HG03571 (cell line): ENCODE data around the gene B3GNT9.

ENCODE experiments used
- ATAC-seq: cut with Tn5 transposase; IDR thresholded peaks from one replicate; pipeline ENCODE4 v1.9.1; 2021; ENCODE audit not compliant: unreplicated experiment

B3GNT9 gene

GRCh38 chr16:67169011-67169451 lies 18.2 kb upstream of the B3GNT9 start:
- no peak for ATAC-seq

- ATAC-seq = no peak
Measured at GRCh38 chr16:67167588-67167987, 16.8 kb upstream of the B3GNT9 start.

DNA sequence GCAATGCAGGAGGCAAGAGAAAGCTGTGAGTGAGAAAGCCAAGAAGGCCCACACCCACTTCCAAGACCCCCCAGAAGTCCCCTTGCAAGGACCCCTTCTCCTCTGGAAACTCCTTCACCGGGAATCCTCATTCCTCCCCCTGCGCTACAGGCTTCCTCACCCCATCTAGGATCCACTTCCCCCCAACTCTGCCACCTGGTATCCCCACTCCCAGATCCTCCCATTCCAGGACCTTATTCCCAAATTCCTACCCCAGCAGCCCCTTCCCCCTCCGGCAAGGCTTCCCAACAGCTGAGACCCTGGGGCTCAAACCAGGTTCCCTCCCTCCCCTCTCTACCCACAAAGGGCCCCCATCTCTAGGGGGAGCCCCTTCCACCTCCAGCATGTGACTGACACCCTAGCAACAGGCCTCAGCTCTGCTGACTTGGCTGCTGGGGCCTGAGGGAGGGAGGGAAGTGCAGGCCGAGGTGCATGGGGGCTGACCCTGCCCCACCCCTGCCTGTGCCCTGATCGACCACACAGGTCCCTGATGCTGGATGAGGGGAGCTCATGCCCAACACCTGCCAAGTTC lies 15.9 kb upstream of the B3GNT9 start:
- no peak for ATAC-seq

DNA sequence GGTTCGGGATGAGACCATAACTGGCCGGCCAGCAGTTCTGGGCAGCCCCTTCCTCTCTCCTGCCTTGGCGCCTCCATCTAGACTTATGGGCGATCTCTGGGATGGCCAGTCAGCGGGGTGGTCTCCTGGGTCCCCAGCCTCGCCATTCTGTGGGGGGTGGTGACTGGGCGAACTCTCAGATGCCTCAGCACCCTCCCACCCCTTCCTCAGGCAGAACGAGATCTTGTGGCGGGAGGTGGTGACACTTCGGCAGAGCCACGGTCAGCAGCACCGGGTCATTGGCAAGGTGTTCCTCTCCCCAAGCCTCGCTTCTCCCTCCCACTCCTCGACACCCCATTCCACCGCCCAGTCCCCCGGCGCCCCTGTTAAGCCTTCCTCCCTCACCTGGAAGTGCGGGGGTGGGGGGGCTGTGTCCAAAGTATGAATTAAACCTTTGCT lies 15.3 kb upstream of the B3GNT9 start:
- ATAC-seq = no peak

GRCh38 chr16:67165121-67166078 lies 14.6 kb upstream of the B3GNT9 start:
- no peak for ATAC-seq

GRCh38 chr16:67164599-67165061 lies 13.8 kb upstream of the B3GNT9 start, which contains the start of gene HSF4:
Gene HSF4 (plus strand): TSS chr16:67164745. CDS start chr16:67164812, 67 bp downstream.
- no peak for ATAC-seq

DNA sequence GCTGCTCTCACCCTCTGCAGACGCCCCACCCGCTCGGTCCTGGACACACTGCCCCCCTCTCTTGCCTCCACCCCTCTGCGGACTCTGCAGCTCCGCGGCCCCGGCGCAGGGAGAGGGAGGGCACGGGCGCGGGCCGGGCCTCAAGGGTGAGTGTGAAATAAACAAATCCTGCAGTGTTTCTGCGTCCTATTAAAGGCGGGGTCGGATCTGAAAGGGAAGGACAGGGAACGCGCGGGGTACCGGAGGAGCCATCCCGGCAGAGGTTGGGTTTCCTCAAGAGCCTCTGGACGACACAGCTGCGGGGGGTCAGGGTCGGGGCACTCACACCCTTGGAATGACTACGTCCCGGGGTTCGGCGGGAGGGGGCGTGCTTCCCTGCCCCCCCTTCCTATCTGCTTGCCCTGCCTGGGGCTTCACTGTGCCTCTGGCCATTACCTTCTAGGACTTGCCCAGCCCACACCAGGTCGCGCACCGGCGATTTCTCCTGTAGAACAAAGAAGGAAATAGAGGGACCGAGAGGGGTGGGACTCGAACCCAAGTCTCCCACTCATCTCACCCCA lies 13.3 kb upstream of the B3GNT9 start:
- ATAC-seq = no peak

DNA sequence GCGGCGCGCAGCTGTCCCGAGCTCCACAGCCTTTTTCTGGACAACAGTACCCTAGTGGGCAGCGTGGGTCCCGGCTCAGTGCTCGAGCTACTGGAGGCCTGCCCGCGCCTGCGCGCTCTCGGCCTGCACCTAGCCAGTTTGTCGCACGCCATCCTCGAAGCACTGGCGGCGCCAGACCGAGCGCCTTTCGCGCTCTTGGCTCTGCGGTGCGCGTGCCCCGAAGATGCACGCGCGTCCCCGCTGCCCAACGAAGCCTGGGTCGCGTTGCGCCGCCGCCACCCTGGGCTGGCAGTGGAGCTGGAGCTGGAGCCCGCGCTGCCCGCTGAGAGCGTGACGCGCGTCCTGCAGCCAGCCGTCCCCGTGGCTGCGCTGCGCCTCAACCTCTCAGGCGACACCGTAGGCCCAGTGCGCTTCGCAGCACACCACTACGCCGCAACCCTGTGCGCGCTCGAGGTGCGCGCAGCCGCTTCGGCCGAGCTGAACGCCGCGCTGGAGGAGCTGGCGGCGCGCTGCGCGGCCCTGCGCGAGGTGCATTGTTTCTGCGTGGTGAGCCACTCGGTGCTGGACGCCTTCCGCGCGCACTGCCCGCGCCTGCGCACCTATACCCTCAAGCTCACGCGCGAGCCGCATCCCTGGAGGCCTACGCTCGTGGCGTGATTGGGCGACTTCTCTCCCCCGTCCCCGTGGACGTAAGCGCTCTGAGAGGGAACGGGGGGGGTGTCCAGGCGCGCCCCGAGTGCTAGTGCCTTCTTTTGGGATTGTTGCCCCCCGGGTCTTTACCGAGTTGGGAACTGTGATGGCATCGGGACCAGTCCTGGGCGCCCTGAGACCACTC lies 12.6 kb upstream of the B3GNT9 start:
- ATAC-seq = no peak

DNA sequence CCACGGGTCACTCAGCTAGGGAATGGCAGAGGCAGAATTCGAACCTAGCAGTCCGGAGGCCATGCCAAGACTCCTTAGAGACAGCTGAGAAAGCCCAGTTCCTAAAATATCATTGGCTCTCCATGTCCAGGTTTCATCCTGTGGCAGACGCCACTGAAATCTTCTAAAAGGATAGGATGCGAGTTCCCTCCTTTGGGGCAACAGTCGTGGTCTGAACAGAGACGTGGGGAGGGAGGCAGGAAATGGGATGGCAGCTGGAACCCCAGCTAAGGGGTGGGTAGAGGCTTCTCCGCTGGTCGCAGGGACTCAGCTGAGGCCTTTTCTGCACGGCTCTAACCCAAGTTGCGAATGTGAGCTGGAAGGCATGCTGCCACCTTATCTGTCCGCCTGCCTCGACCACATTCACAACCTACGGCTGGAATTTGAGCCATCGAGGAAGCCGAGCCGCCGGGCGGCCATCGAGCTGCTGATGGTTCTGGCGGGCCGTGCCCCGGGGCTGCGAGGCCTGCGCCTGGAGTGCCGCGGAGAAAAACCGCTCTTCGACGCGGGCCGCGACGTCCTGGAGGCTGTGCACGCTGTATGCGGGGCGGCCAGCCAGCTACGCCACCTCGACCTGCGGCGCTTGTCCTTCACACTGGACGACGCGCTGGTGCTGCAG lies 11.8 kb upstream of the B3GNT9 start:
- no peak for ATAC-seq

GRCh38 chr16:67161595-67162058 lies 10.8 kb upstream of the B3GNT9 start:
- no peak for ATAC-seq

DNA sequence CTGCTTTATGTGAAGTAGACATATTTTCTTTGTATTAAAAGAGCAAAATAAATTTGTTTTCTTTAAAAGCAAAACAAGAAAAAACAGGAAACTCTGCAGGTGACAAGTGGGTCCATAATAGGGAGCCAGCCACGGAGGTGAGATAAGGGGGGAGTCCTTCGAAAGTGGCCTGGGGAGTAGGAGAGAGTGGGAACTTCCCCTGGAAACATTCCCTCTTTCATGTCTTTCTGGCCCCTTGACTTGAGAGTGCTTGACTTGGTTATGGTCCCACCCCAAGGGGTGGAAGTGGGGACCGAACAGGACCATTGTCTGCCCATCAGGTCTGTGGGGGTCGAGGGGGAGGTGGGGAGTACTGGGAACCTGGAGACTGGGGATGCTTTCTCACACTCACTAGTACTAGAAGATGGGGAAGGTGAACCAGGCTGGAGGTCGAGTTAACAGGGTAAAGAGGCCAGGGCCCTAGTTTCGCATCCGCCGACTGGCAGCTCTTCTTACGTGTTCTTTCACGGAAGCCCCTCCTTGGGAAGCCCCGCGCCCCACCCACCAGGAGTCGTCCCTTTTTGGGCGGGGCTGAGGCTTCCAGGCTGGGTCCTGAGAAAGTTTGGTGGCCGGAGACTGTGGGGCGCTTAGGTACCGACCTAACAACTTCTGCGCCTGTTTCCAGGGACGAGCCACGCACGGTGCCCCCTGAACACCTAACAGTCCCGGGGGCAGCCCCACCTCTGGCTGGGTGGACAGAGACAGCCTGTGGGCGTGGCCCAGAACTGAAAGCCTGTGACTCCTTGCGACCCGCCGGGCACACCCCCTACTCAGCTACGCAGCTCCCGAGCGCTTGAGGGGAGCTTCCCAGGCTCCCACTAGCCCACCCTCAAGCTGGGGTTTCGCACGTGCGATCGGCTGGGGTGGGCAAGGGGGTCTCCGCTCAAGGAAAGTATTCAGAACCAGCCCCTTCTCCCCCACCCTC lies 8.1 kb upstream of the B3GNT9 start:
- ATAC-seq = peak; percentile 30

- ATAC-seq = no peak
Measured at GRCh38 chr16:67157892-67158635, 7.3 kb upstream of the B3GNT9 start.

DNA sequence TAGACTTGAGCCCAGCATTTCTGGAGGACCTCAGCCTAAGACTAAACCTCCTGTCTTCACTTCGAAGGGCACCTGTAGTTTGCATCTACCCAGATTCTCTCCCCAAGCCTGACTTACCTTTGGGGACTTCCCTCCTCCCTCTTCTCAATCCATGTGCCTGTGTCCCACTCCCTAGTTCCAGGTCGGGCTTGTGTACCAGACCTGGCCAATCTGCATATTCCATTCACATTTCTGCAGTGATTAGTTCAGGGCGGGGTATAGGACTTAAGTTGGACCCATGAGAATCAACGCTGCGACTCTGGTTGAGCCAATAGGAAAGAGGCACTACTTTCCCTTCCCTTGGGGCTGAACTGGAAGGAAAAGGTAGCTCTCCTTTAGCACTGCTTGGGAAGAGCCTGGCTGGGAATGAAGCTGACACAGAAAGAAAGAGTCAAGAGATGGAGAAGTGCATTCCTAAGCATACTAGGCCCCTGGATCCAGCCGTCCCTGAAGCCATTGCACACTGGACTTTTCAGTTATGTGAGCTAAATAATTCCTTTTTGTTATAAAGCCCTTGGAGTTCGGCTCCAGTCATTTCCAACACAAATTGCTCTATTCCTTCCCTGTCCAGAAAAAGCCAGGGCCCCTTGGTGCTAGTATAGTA lies 6.4 kb upstream of the B3GNT9 start:
- no peak for ATAC-seq

GRCh38 chr16:67156143-67156844 lies 5.5 kb upstream of the B3GNT9 start:
- no peak for ATAC-seq

- ATAC-seq = no peak
Measured at GRCh38 chr16:67155295-67156142, 4.7 kb upstream of the B3GNT9 start.

DNA sequence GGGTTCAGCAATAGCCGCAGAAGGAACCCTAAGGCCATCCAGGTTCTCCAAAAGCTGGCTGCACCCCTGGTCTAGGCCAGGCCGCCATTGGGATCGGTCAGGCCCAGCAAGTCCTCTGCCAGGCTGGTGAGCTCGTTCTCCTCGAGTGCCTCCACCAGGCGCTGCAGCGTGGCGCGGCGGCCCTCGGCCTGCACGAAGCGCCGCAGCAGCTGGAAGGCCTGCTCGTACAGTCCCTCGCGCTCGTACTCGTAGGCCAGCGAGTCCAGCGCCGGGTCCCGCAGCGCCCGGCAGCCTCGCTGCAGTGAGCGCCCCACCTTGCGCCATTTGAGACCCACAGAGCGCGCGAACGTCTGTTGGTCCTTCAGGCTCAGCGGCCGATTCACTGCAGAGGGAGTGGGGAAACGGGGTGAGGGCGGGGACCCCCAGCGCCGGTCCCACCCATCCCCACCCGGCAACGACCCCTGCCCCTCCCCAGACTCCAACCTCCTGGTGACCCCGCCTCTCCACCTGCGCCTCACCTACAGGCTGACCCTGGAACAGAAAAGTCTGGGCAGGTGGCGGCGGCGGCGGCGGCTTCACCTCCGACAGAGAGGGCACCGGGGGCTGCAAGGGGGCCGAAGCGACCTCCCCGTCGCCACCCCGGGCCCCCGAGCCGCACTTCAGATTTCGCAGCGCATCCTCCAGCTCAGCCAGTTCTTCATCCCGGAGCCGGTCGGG lies 3.9 kb upstream of the B3GNT9 start:
- no peak for ATAC-seq
